Body of pancreas (tissue), 4 donors: ENCODE results near the gene CLMN. TPM values are rescaled to one million over a fixed set of nuclear protein-coding genes. Genes with fewer than 3 reads are reported as not detected.
A peak's percentile ranks its signal among the peaks of the same experiment; 100 is the strongest.

ENCODE experiments used
- ATAC-seq: fragments of 150-250 bp; one replicate; pipeline ENCODE4 v1.9.1; 2016
- DNase-seq, 4 donors: peaks; one replicate each; pipeline ENCODE4 v3.0.0-alpha.2; 2019
- H3K27ac ChIP-seq, 4 donors: fragments of 200-600 bp; sonication (generic); 1 replicate in 3 of 4; 2 replicates in 1 of 4; pipeline versions ENCODE4 v1.5.1 to v1.6.1; 2016 to 2019; ENCODE audit warnings: mild to moderate bottlenecking in 1 of 4, mixed read lengths in 1 of 4, moderate library complexity in 1 of 4
- H3K27me3 ChIP-seq, 2 donors: fragments of 200-600 bp; sonication (generic); one replicate each; pipeline ENCODE4 v1.6.0; 2016; ENCODE audit warnings: mild to moderate bottlenecking in 1 of 2
- H3K36me3 ChIP-seq, 2 donors: fragments of 200-600 bp; sonication (generic); replicated peaks in 1 of 2; 2 replicates each; pipeline ENCODE4 v1.5.1; 2016; ENCODE audit warnings: low read depth in 2 of 2; ENCODE audit not compliant: insufficient read depth in 1 of 2
- H3K4me1 ChIP-seq: fragments of 200-600 bp; sonication (generic); one replicate; pipeline ENCODE4 v1.6.0; 2016
- H3K4me3 ChIP-seq, 2 donors: fragments of 200-600 bp; sonication (generic); 1 replicate in 1 of 2; 2 replicates in 1 of 2; pipeline ENCODE4 v1.5.1; 2016 to 2019
- H3K9me3 ChIP-seq, 3 donors: fragments of 200-600 bp; sonication (generic); 1 replicate in 2 of 3; 2 replicates in 1 of 3; pipeline ENCODE4 v1.5.1; 2016
- POLR2A ChIP-seq, 3 donors: fragments of 450-650 bp; IDR thresholded peaks; one replicate each; pipeline ENCODE4 v1.6.1; 2016; ENCODE audit warnings: antibody characterized with exemption in 3 of 3, mild to moderate bottlenecking in 2 of 3
- WGBS, 2 donors: methylation state at CpG; one replicate each; pipeline ENCODE4 v1.1.5; 2017; 5-methylcytosine and 5-hydroxymethylcytosine counted together
- intact Hi-C: fragments of 100-400 bp; cut with DNase I; formaldehyde crosslinking; loops from one replicate; pipeline ENCODE4 v1.15.1; 2023
- total RNA-seq, 2 donors: library from RNA; depleted of rRNA; stranded (reverse); fragments of >200 nt; gene quantifications; one replicate each; pipeline ENCODE4 v1.1.0, GENCODE V29; 2016
- TF ChIP-seq, protein P1 (sequence below), 7 experiments: fragments of 450-650 bp in 4 of 7; fragments of 200-600 bp in 3 of 7; sonication (generic) in 3 of 7; IDR thresholded peaks; one replicate each; pipeline ENCODE4 v1.5.1; 2016 to 2019; ENCODE audit warnings: antibody characterized with exemption in 7 of 7

CLMN gene
- total RNA-seq, 2 donors from 2014 or later: 53.7 to 54.7 TPM

DNA sequence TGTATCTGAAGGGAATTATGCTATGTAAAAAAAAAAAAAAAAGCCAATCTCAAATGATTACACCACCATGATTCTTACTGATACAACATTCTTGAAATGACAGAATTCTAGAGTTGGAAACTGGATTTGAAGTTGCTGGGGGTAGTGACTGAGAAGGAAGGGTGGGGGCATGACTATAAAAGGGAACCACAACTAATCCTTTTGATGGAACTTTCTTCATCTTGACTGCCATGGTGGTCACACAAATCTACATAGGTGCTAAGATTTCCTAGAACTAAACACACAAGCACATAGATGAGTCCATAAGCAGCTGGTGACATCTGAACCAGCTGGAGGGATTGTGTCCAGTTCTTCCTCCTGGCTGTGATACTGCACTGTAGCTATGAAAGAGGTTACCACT, 51.4 kb downstream of the CLMN start:
- intact Hi-C loops: no loop called here
- Histone ChIP-seq H3K27ac (no peak overlapping the region), H3K27me3 (no peaks in the 10 kb centered on the region), H3K4me3 (no peak overlapping the region), H3K9me3 (no peaks in the 10 kb centered on the region), H3K4me1 (peaks cover 50% of the 10 kb centered on the region), H3K36me3 (no peaks in the 10 kb centered on the region)
- TF ChIP-seq POLR2A (IDR thresholded peaks at IDR 0.05): no peak
- TF ChIP-seq, protein P1, sequence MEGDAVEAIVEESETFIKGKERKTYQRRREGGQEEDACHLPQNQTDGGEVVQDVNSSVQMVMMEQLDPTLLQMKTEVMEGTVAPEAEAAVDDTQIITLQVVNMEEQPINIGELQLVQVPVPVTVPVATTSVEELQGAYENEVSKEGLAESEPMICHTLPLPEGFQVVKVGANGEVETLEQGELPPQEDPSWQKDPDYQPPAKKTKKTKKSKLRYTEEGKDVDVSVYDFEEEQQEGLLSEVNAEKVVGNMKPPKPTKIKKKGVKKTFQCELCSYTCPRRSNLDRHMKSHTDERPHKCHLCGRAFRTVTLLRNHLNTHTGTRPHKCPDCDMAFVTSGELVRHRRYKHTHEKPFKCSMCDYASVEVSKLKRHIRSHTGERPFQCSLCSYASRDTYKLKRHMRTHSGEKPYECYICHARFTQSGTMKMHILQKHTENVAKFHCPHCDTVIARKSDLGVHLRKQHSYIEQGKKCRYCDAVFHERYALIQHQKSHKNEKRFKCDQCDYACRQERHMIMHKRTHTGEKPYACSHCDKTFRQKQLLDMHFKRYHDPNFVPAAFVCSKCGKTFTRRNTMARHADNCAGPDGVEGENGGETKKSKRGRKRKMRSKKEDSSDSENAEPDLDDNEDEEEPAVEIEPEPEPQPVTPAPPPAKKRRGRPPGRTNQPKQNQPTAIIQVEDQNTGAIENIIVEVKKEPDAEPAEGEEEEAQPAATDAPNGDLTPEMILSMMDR (IDR thresholded peaks at IDR 0.05): no peak
- no peak for ATAC-seq
- DNase-seq: no peak

DNA sequence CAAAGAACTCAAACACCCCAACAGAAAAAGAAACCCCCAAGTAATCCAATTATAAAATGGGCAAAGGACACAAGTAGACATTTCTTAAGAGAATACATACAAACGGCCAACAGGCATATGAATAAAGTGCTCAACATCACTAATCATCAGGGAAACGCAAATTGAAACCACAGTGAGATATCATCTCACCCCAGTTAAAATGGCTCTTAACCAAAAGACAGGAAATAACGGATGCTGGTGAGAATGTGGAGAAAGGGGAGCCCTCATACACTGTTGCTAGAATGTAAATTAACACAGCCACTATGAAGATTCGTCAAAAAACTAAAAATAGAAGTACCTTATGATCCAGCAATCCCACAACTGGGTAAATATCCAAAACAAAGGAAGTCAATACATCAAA, 52.4 kb downstream of the CLMN start:
- intact Hi-C loops: no loop called here
- Histone ChIP-seq H3K36me3 (no peaks in the 10 kb centered on the region), H3K27me3 (no peaks in the 10 kb centered on the region), H3K4me1 (peaks cover 60% of the 10 kb centered on the region), H3K4me3 (no peak overlapping the region), H3K9me3 (no peaks in the 10 kb centered on the region), H3K27ac (peak overlapping the region in 3 of 4 donors; percentile 94 to 99 (median 95))
- TF ChIP-seq, protein P1 (IDR thresholded peaks at IDR 0.05): no peak
- TF ChIP-seq POLR2A (IDR thresholded peaks at IDR 0.05): no peak
- DNase-seq (no peak), ATAC-seq (no peak)
- 55 to 76% methylated on average over 4 of the region's 4 CpGs for WGBS, 2 donors

DNA sequence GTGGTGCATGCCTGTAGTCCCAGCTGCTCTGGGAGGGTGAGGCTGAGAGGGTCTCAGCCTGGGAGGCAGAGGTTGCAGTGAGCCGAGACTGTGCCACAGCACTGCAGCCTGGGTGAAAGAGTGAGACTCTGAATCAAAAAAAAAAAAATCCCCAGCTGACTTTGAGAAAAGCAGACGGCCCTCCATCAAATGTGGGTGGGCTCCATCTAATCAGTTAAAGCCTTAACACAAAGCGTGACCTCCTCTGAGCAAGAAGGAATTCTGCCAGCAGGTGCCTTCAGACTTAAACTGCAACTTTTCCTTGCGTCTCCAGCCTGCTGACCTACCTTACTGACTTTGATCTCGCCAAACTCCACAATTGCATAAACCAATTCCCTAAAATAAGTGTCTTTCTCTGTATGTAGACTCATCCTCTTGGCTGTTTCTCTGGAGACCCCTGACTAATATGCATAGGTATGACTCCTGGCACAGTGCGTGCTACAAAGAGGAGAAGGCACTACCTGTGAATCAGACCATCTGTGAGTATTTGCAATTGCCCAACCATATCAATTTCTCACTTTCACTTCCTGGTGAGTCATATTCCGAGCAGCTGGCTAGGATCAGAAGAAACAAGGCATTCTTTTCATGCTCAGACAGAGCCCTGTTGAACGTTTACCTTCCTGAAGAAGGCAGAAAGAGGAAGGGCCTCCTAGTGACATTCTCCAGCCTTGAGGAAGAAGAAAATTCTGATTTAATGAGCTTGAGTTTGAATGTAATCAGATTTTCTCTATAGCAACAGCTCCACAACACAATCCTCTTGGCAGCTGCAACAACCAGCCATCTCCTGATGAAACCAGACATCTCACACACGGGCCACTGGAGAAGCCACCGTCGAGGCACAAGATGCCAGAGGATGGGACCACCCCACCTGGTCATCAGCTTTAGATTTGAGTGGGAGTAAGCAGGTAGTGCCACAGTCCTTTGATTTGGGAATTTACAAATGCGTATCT, 54.3 kb downstream of the CLMN start:
- intact Hi-C loops: no loop called here
- Histone ChIP-seq H3K4me3 (no peak overlapping the region), H3K9me3 (no peaks in the 10 kb centered on the region), H3K36me3 (no peaks in the 10 kb centered on the region), H3K27ac (peak overlapping the region; percentile 94 to 99 (median 95)), H3K4me1 (peaks cover 72% of the 10 kb centered on the region), H3K27me3 (no peaks in the 10 kb centered on the region)
- WGBS, 2 donors: 14 to 21% methylated on average over 12 of the region's 12 CpGs
- DNase-seq (peak; percentile 79 to 95 (median 90)), ATAC-seq (peak; percentile 92)
- TF ChIP-seq, protein P1 (IDR thresholded peaks at IDR 0.05): peak in 1 of 7 experiments; percentile 13
- peak in 2 of 3 donors; percentile 73 to 79 for TF ChIP-seq POLR2A (IDR thresholded peaks at IDR 0.05)

DNA sequence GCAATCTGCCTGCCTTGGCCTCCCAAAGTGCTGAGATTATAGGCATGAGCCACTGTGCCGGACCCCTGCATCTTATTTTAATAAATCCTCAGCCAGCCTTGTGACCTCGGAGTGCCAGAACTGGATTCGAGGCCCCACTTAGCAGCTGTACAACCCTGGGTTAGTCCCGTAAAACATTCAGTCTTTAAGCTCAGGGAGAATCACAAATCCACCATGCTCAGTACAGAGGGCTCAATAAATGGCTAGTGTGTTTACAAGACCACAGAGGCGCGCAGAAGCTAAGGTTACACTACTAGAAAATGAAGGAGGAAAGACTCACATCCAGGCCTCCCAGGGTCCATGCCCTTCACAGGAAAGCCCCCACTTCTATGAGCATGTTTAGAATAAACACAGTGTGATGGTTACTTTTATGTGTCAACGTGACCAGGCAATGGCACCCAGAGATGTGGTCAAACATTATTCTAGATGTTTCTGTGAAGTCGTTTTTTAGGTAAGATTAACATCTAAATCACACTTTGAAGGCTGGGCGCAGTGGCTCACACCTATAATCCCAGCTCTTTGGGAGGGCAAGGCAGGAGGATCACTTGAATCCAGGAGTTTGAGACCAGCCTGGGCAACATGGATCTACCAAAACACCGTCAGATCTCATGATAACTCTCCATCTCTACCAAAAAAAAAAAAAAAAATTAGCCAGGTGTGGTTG, 55.3 kb downstream of the CLMN start:
- Histone ChIP-seq H3K36me3 (no peaks in the 10 kb centered on the region), H3K4me3 (no peak overlapping the region), H3K27ac (peak overlapping the region; percentile 94 to 99 (median 95)), H3K9me3 (no peaks in the 10 kb centered on the region), H3K27me3 (no peaks in the 10 kb centered on the region), H3K4me1 (peaks cover 79% of the 10 kb centered on the region)
- WGBS, 2 donors: 71 to 72% methylated on average over 10 of the region's 10 CpGs
- no peak for DNase-seq
- intact Hi-C loops: no loop called here
- ATAC-seq: no peak
- TF ChIP-seq POLR2A (IDR thresholded peaks at IDR 0.05): no peak
- TF ChIP-seq, protein P1 (IDR thresholded peaks at IDR 0.05): no peak
